ENCODE results near the gene BRD7.

The BRD7 gene

GRCh38 chr16:50301626-50302471, 66.9 kb downstream of the BRD7 start:
- no peak for DNase-seq

GRCh38 chr16:50300942-50301625, 67.7 kb downstream of the BRD7 start:
- no peak for DNase-seq

GRCh38 chr16:50299508-50300105, 69.2 kb downstream of the BRD7 start:
- no peak for DNase-seq

GRCh38 chr16:50298591-50299507, 69.9 kb downstream of the BRD7 start:
- DNase-seq = no peak

- no peak for DNase-seq
Measured at GRCh38 chr16:50298075-50298460, 70.7 kb downstream of the BRD7 start.

GRCh38 chr16:50297301-50298074, 71.3 kb downstream of the BRD7 start:
- no peak for DNase-seq

GRCh38 chr16:50296807-50297206, 72.0 kb downstream of the BRD7 start:
- DNase-seq = no peak

- no peak for DNase-seq
Measured at GRCh38 chr16:50295541-50296132, 73.2 kb downstream of the BRD7 start.

GRCh38 chr16:50294955-50295354, 73.8 kb downstream of the BRD7 start:
- no peak for DNase-seq

GRCh38 chr16:50293994-50294855, 74.6 kb downstream of the BRD7 start:
- DNase-seq = no peak

GRCh38 chr16:50293041-50293783, 75.6 kb downstream of the BRD7 start:
- no peak for DNase-seq

- no peak for DNase-seq
Measured at GRCh38 chr16:50292566-50292948, 76.2 kb downstream of the BRD7 start.

- no peak for DNase-seq
Measured at GRCh38 chr16:50291719-50292565, 76.8 kb downstream of the BRD7 start.

- no peak for DNase-seq
Measured at GRCh38 chr16:50290856-50291255, 77.9 kb downstream of the BRD7 start.

GRCh38 chr16:50289950-50290764, 78.6 kb downstream of the BRD7 start:
- DNase-seq = no peak

GRCh38 chr16:50288920-50289319, 79.9 kb downstream of the BRD7 start:
- DNase-seq = no peak

- DNase-seq = no peak
Measured at GRCh38 chr16:50288026-50288425, 80.8 kb downstream of the BRD7 start.

- no peak for DNase-seq
Measured at GRCh38 chr16:50286681-50287080, 82.1 kb downstream of the BRD7 start.

Measured in CD4-positive, alpha-beta T cell treated with Interleukin-6 for 4 hours (primary cell).